AG04450 (cell line): ENCODE results near the gene CCNY. TPM values are rescaled to one million over a fixed set of nuclear protein-coding genes. Genes with fewer than 3 reads are reported as not detected.
A peak's percentile ranks its signal among the peaks of the same experiment; 100 is the strongest.

Experiments used
- CTCF ChIA-PET: fragments of 300-600, 350-600 bp; formaldehyde crosslinking; extraction: SDS; loops from one replicate; lab custom pipeline; 2022; ENCODE audit warnings: antibody characterized with exemption, inconsistent platforms; lab: Charles Lee
- POLR2A ChIA-PET: fragments of 350-600 bp; formaldehyde crosslinking; extraction: SDS; loops from one replicate; lab custom pipeline; 2021; ENCODE audit warnings: antibody characterized with exemption, inconsistent platforms; lab: Yijun Ruan, JAX
- DNase-seq: peaks from one replicate; pipeline ENCODE4 v3.0.0-alpha.2; 2011; ENCODE audit warnings: low read depth, low spot score
- H3K27ac ChIP-seq: one replicate; pipeline ENCODE4 v1.5.1; 2012; ENCODE audit warnings: low read depth, low read length, control low read depth
- H3K27me3 ChIP-seq: one replicate; pipeline ENCODE4 v1.6.0; 2012; ENCODE audit warnings: low read length; ENCODE audit not compliant: control insufficient read depth, insufficient read depth
- H3K4me3 ChIP-seq: 2 replicates; pipeline ENCODE4 v1.5.1; 2011; ENCODE audit warnings: mild to moderate bottlenecking, low read depth, low read length, control low read depth
- H3K9me3 ChIP-seq: 2 replicates; pipeline ENCODE4 v1.5.1; 2012; ENCODE audit warnings: low read length; ENCODE audit not compliant: control insufficient read depth, insufficient read depth
- polyA plus RNA-seq: library from polyadenylated mRNA; depleted of rRNA; stranded (reverse); fragments of >200 nt; gene quantifications from 2 replicates; pipeline ENCODE4 v1.2.3, GENCODE V29; 2011
- TF ChIP-seq, protein P1 (sequence below): IDR thresholded peaks from 2 replicates; pipeline ENCODE4 v1.5.1; 2011; ENCODE audit warnings: low read depth, low read length, control low read depth, inconsistent platforms

The CCNY gene
- polyA plus RNA-seq, 1 experiment, result 90.2 TPM

DNA sequence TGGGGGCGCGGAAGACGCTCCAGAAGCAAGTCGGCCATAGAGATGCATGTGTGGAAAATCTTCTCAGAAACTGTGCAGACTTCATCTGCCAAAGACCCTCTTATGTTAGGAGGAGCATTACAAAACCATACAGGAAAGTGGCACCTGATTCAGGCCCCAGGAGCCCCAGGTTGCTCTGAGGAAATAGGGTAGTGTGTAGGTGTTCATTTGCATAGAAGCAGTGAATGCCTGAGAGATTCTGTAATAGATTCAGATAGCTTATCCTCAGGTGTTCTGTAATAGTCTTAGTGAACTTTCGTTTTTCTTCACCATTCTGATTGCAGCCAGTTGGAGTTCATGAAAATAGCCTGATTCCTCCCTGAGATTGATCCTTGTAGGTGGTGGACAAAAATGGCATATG is 162.4 kb downstream of the CCNY start:
- POLR2A ChIA-PET, result no interaction called here
- CTCF ChIA-PET, result no interaction called here
- H3K27me3 ChIP-seq, result no peaks in the 10 kb centered on the region

DNA sequence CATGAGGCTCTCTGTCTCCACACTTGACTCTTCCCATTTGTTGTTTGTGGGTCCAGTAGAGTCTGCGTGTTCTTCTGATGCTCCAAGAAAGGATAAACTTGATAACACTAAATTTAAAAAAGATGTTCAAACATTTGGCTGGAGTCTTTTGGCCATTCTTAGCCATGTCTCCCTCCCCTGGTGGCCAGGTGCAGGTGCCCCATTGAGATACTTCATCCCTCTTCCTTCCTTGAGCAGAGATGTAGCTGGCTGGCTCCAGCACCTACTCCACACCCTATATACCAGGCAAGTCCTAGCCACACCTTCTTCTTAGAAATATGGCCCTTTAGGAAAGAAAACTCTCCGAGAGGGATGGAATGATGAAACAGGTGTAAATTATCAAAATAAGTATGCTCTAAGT is 165.6 kb downstream of the CCNY start:
- CTCF ChIA-PET, result no interaction called here

More for the DNA sequence above, 162.4 kb downstream of the CCNY start:
- TF ChIP-seq, protein P1, sequence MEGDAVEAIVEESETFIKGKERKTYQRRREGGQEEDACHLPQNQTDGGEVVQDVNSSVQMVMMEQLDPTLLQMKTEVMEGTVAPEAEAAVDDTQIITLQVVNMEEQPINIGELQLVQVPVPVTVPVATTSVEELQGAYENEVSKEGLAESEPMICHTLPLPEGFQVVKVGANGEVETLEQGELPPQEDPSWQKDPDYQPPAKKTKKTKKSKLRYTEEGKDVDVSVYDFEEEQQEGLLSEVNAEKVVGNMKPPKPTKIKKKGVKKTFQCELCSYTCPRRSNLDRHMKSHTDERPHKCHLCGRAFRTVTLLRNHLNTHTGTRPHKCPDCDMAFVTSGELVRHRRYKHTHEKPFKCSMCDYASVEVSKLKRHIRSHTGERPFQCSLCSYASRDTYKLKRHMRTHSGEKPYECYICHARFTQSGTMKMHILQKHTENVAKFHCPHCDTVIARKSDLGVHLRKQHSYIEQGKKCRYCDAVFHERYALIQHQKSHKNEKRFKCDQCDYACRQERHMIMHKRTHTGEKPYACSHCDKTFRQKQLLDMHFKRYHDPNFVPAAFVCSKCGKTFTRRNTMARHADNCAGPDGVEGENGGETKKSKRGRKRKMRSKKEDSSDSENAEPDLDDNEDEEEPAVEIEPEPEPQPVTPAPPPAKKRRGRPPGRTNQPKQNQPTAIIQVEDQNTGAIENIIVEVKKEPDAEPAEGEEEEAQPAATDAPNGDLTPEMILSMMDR, result no peak
- no peak overlapping the region for H3K27ac ChIP-seq
- no peaks in the 10 kb centered on the region for H3K9me3 ChIP-seq
- H3K4me3 ChIP-seq, result no peak overlapping the region
- no peak for DNase-seq

DNA sequence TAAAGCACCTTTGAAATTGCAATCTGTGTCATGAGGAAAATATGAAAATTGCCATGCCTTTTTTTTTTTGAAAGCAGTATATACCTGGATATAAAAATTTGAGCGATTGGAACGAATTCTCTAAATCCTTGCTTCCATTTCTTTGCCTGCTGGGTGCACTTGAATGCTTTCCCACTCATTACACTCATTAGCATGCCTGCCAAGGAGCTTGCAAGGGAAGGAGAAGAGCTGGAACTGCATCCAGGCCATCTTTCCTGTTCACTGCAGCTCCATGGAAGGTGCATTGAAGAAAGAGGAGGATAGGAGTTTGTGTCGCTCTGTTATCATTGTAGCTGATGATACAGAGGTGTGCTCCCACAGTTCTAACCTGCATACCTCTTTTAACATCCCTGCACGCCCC is 166.4 kb downstream of the CCNY start:
- TF ChIP-seq, protein P1, result no peak
- POLR2A ChIA-PET, result no interaction called here
- no peak overlapping the region for H3K4me3 ChIP-seq
- CTCF ChIA-PET, result interaction anchor here (0.9 kb wide), 1 partner anchor 9 kb away, joined by 3 read pairs; no protein-coding TSS in a partner anchor
- no peak for DNase-seq
- H3K27ac ChIP-seq, result no peak overlapping the region
- no peaks in the 10 kb centered on the region for H3K9me3 ChIP-seq
- H3K27me3 ChIP-seq, result no peaks in the 10 kb centered on the region

More for the DNA sequence above, 165.6 kb downstream of the CCNY start:
- POLR2A ChIA-PET, result no interaction called here
- Histone ChIP-seq H3K4me3 (no peak overlapping the region), H3K27ac (no peak overlapping the region), H3K9me3 (no peaks in the 10 kb centered on the region), H3K27me3 (no peaks in the 10 kb centered on the region)
- TF ChIP-seq, protein P1, result peak; percentile 29
- DNase-seq, result no peak

DNA sequence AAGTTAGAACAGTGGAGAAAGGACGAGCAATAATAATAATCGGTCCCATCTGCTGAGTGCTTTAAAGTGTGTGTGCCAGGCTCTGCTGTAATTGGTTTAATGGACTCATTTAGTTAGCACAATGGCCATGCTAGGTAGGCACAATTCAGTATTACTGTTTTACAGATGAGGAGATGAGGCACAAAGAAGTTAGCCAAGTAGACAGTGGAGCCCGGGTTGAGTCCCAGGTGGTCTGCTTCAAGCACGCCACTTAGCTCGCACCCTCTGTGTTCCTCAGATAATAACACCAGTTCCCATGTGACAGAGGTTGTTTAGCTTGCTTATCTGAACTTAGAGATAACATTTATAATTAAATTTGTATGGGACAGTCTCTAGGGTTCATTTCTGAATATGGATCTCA is 167.3 kb downstream of the CCNY start:
- no peaks in the 10 kb centered on the region for H3K9me3 ChIP-seq
- no peaks in the 10 kb centered on the region for H3K27me3 ChIP-seq
- no peak overlapping the region for H3K27ac ChIP-seq
- POLR2A ChIA-PET, result no interaction called here
- CTCF ChIA-PET, result interaction anchor here (0.9 kb wide), 1 partner anchor 8 kb away, joined by 3 read pairs; no protein-coding TSS in a partner anchor
- H3K4me3 ChIP-seq, result no peak overlapping the region
- DNase-seq, result no peak
- TF ChIP-seq, protein P1, result no peak

DNA sequence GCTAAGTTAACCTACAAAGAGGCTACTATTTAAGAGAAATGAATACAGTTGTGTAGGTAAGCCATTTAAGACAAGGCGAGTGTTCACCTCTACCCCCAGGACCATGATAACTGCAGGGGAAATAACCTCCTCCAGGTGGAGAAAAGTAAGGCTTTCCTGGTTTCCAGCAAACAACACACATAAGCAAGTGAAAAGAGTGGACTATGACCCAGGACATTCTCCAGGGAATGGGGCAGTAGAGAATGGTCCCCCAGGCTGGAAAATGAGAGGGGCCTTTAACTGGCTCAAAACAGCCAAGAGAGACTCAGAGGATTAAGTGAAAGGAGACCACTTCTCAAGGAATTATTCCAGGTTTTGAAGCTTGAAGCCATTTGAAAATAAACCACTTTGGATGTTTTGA is 167.8 kb downstream of the CCNY start:
- no peak overlapping the region for H3K27ac ChIP-seq

More for the DNA sequence above, 167.8 kb downstream of the CCNY start:
- DNase-seq, result no peak
- POLR2A ChIA-PET, result no interaction called here
- H3K9me3 ChIP-seq, result no peaks in the 10 kb centered on the region
- TF ChIP-seq, protein P1, result no peak
- CTCF ChIA-PET, result no interaction called here
- H3K27me3 ChIP-seq, result no peaks in the 10 kb centered on the region
- no peak overlapping the region for H3K4me3 ChIP-seq
